Measurements from ENCODE around the gene RBBP5. TPM values are rescaled to one million over a fixed set of nuclear protein-coding genes. Genes with fewer than 3 reads are reported as not detected.

RBBP5 gene
- total RNA-seq, 1 experiment from 2014 or later = 33.5 TPM

DNA sequence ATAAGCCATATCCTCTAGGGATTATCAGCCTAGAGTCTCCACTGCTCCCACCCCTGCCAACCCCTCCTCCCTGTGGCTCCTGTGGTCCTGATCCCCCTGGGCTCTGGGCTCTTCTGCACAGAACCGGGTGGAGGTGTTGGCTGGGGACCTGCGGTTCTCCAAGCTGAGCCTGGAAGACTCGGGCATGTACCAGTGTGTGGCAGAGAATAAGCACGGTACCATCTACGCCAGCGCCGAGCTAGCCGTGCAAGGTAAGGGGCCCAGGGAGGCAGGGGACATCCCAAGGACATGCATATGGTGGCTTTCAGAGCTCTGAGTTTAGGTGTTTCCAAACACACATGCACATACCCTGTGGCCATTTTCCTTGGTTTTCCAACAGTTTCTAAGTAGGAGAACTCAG, 59.5 kb downstream of the RBBP5 start:
- no peak for DNase-seq (ENCODE audit: low spot score)
- in situ Hi-C loops (cut with HindIII; ENCODE audit: low sequenced_read_pairs) = no loop called here

DNA sequence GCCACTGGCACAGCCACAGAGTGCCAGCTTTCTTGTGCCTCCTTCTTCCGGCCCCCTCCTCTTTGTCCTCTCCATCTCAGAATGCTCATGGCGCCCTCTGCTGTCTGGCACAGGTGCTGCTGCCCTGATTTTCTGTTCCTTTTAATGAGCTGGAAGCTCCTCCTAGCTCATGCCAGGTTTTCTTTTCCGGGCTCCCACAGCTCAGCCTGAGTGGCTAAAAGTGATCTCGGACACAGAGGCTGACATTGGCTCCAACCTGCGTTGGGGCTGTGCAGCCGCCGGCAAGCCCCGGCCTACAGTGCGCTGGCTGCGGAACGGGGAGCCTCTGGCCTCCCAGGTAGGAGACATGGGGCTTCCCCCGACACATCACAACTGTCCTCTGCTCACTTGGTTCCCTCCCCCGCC, 60.1 kb downstream of the RBBP5 start:
- DNase-seq (ENCODE audit: low spot score) = peak; percentile 98
- in situ Hi-C loops (cut with HindIII; ENCODE audit: low sequenced_read_pairs) = no loop called here

DNA sequence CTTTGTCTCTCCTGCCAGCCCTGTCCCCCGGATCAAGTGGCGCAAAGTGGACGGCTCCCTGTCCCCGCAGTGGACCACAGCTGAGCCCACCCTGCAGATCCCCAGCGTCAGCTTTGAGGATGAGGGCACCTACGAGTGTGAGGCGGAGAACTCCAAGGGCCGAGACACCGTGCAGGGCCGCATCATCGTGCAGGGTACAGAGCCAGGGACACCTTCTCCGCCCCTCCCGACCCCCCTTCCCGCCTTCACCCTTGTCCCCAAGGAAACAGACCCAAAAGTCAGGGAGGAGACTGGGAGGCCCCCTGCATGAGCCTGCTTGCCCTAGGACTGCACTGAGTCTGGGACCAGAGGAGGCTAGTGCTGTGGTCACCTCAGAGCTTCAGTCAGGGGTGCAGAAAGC, 60.6 kb downstream of the RBBP5 start:
- in situ Hi-C loops (cut with HindIII; ENCODE audit: low sequenced_read_pairs) = no loop called here
- no peak for DNase-seq (ENCODE audit: low spot score)

DNA sequence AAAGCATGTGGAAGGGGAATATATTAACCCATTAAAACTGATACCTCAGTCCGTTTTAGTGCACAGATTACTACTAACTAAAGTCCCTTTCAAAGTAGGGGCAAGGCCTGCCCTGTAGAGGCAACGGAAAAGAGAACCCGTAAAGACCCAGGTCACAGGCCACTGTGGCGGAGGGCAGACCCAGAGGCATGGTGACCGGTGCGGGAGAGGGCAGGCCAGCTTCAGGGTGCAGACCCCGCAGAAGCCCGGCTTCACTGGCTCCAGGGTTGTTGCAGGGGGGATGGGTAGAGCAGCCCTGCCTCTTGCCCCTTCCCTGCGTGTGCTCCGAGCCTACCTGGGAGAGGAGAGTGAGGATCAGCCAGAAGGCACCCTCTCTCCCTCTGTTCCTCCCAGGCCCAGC, 61.0 kb downstream of the RBBP5 start:
- DNase-seq (ENCODE audit: low spot score) = no peak
- in situ Hi-C loops (cut with HindIII; ENCODE audit: low sequenced_read_pairs) = no loop called here

DNA sequence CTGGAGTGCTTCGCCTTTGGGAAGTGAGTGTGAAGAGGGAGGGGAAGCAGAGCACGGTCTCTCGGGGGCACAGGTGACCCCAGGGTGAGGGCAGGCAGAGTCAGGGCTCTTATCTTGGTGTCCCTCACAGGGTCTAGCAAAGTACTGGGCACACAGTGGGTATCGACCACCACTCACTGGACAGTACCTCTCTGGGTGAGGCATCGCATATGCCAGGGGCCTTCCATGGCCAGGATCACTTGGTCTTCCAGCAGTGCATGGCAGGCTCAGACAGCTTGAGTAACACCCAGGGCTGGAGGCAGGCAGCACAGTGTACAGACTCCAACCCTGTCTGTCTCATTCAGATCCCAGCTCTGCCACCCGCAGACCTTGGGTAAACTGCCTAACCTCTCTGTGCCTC, 62.1 kb downstream of the RBBP5 start:
- no peak for DNase-seq (ENCODE audit: low spot score)
- in situ Hi-C loops (cut with HindIII; ENCODE audit: low sequenced_read_pairs) = no loop called here

DNA sequence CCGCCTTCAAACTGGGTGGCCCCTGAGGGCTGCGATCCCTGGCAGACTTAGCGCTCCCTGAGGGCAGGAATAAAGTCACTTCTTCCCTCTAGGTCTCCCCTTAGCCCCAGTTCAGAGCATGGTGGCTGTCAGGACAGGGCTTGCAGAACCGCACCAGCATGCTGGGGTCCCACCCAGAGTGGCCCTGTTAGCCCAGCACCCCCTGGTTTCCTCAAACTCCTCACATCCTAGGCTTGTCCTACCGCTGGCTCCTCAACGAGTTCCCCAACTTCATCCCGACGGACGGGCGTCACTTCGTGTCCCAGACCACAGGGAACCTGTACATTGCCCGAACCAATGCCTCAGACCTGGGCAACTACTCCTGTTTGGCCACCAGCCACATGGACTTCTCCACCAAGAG, 62.9 kb downstream of the RBBP5 start:
- DNase-seq (ENCODE audit: low spot score) = no peak
- in situ Hi-C loops (cut with HindIII; ENCODE audit: low sequenced_read_pairs) = no loop called here

DNA sequence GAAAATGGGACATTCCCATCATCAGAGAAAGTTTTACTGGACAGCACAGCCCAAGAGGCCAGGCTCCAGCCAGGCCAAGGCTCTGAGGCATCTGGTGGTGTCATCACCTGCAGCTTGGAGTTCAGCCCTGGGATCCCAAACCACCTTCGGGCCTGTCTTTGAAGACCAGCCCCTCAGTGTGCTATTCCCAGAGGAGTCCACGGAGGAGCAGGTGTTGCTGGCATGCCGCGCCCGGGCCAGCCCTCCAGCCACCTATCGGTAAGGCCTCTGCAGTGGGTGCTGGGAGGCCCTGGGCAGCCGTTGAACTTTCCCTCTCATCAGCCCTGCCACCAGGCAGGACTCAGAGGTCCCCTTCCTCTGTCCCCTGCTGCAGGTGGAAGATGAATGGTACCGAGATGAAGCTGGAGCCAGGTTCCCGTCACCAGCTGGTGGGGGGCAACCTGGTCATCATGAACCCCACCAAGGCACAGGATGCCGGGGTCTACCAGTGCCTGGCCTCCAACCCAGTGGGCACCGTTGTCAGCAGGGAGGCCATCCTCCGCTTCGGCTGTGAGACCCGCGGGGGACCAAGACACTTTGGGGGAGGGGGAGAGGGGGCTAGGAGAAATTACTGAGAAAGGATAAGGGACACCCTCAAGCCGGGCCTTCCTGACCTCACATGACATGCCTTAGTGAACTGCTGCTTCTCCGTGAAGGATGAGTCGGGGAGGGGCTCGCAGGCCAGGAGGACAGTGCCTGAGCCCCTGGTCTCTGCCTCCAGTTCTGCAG, 63.8 kb downstream of the RBBP5 start:
- in situ Hi-C loops (cut with HindIII; ENCODE audit: low sequenced_read_pairs) = no loop called here
- no peak for DNase-seq (ENCODE audit: low spot score)

DNA sequence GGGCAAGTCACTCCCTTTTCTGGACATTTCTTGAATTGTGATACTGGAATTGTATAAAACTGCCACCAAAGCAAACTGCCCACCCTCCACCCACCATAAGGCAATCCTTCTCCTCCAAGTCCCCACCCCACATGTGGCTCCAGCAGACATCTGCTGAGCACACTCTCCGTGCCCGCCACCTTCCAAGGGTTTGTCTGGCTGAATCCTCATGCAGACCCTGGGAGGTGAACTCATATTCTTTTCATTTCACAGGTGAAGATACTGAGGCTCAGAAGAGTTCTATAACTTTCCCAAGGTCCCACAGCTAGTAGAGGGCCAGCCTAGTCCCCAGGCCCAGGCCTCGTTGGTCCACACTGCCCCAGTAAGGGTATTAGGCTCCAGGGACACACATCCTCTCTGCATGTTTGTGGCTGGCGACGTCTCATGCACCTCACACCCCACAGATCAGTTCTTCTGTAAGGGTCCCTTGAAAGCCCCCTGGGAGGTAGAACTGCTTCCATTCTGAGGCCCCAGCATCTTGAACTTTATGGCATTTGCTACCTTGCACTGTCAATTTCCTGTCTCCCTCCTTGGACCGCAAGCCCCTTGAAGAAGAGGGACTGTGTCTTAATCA, 64.7 kb downstream of the RBBP5 start:
- DNase-seq (ENCODE audit: low spot score) = no peak
- in situ Hi-C loops (cut with HindIII; ENCODE audit: low sequenced_read_pairs) = no loop called here

DNA sequence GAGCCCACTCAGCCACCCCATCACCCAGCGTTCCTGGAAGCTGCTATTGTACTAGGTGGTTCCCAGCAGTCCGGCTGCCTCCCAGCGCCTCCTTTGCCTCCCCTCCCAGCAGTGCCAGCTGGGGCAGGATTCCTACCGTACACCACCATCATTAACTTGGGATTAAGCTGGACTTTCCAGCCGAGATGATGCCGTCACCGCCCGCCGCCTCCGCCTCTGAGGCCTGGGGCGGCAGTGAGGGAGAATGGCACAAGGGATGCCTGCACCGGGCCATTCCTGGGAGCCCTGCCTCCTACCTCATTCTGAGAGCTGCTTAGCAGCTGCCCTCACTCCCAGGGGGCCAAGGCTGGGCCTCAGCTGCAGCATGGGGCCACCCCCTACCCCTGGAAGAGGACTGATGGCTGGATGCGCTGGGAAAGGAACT, 65.6 kb downstream of the RBBP5 start:
- in situ Hi-C loops (cut with HindIII; ENCODE audit: low sequenced_read_pairs) = no loop called here
- no peak for DNase-seq (ENCODE audit: low spot score)

DNA sequence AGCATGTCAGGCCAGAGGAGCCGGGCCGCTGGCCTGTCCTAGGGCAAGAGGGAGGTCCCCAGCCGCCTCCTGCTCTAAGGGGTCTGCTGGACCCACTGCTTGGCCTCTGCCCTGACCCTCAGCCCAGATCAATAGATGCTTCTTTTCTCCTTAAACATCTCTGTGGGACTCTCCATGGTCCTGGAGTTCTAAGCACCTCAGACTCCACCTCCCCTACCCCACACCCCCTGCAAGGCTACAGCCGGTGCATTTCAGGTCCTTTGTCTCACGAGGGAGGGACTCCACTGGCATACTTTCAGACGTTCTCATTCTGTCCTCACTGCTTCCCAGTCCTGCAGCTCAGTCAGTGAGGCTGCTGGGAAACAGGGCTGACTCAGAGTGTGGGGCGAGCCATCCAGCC, 67.8 kb downstream of the RBBP5 start:
- DNase-seq (ENCODE audit: low spot score) = no peak
- in situ Hi-C loops (cut with HindIII; ENCODE audit: low sequenced_read_pairs) = no loop called here

DNA sequence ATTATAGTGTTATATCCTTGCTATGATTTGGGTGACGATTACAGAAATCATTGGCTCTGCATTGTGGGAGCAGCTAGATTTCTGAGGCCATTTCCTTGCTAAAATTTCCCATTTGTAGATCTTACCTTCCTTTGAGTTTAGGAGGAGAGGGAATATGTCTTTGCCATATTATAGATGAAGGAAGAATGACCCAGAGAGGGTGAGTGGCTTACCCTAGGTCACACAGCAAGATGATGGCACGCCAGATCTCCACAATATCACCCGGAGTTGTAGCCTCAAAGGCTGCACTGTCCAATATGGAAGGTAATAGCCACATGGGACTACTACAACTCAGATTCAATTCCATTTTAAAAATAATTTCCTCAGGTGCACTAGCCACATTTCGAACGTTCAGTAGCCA, 68.5 kb downstream of the RBBP5 start:
- DNase-seq (ENCODE audit: low spot score) = no peak
- in situ Hi-C loops (cut with HindIII; ENCODE audit: low sequenced_read_pairs) = no loop called here

DNA sequence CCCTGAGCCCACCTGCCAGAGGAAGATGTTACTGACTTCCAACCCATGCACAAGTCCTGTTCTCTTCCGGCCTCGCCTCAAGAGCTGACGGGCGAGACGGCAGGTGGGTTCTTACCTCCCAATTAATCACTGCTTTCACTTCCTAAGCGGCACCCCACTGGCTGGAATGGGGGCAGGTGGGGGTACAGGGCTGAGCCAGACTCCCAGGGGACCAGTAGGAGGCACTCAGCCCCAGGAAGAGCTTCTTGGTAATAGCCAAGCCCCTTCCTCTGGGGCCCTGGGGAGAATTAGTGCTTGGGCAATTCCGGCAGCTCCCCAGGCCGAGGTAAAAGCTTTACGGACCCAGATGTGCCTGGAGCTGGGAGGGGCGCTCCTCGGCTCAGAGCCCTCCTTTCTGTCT, 69.1 kb downstream of the RBBP5 start:
- in situ Hi-C loops (cut with HindIII; ENCODE audit: low sequenced_read_pairs) = no loop called here
- no peak for DNase-seq (ENCODE audit: low spot score)

DNA sequence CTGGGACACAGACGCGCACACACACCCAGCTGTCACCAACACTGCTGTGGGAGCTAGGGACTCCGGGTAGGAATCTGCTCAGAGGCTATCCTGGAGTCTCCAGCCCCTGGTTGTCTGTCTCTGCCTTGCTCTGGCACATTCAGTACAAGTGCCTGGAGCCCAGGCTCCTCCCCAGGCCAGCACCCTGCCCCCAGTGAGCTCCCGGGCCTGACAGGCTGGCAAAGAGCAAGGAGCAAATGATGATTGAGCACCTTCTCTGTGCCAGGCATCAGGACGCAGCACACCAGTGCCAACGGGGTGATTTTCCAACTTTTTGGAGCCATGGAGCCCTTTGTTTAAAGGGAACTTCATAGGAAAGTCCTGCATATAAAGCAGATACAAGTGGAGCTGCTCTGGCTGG, 72.3 kb downstream of the RBBP5 start:
- in situ Hi-C loops (cut with HindIII; ENCODE audit: low sequenced_read_pairs) = no loop called here
- DNase-seq (ENCODE audit: low spot score) = no peak

DNA sequence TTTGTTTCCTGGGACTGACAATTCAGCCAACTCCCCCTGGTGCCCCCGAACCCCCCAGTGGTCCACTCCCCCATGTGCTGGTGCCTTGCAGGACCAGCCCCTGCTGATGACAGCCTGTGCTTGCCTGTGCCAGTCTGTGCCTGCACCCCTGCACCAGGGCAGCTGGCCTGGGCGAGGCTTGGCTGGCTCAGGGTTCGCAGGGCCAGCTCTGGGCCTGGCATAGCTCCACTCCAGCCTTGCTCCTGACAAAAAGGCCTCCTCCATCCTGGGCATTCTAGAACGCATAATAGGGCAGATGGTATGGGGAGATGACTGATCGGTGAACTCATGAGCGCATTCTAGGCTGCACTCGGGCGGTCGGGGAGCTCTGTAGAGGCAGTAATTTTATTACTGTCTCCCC, 73.4 kb downstream of the RBBP5 start:
- in situ Hi-C loops (cut with HindIII; ENCODE audit: low sequenced_read_pairs) = no loop called here
- DNase-seq (ENCODE audit: low spot score) = peak; percentile 93

DNA sequence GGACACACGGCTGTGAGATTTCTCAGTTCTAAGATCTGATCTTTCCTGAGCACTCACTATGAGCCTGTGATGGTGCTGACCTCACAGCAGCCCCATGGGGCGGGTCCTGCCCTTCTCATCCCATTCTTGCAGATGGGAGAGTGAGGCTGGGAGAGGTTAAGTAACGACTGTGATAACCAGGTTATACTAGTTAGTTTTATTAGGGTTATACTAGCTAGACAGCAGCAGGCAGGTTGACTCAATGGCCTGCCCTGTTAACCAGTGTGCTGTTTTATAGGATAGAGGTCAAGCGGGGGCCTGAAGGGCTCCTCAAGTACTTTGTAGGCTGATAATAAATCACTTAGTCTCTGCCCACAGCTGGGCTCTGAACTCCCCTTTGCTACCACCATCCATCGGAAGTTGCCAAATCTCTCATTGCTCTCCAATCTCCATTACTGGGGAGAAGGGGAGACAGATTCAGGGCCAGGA, 74.0 kb downstream of the RBBP5 start:
- in situ Hi-C loops (cut with HindIII; ENCODE audit: low sequenced_read_pairs) = no loop called here
- DNase-seq (ENCODE audit: low spot score) = no peak

DNA sequence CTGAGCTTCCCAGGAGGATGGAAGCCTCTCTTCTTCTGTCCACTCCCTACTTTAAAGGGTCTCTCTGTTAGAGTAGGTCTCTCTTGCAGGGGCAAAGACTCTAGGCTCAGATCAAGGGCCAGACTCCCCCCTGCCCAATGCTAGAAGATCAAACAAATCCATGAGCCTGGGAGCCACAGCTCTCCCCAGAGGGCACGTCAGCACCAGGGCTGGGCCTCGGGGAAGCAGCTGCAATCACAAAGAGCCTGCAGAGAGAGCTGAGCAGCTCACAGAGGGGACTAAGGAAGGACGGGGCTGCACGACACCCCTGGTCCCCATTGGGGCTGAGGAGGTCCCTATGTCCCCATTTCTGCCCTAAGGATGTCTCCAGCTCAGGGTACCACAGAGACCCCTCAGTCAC, 74.9 kb downstream of the RBBP5 start:
- no peak for DNase-seq (ENCODE audit: low spot score)
- in situ Hi-C loops (cut with HindIII; ENCODE audit: low sequenced_read_pairs) = no loop called here

DNA sequence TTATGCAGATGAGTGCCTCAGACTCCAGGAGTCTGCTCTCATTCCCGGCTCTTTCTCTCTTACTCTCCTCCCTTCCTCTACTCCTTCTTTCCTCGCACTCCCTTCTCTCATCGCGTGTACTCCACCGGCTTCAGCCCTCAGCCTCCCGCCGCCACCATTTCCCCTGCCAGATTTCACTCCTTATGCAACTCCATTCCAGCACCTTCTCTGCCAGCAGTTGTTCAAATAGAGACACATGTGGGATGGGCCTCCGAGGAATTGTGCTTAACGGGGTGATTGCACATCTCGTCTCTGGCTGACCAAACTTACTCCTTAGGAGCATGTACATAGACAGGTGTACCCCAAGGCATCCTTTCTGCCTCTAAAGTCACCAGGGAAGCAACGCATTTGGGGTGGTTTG, 76.6 kb downstream of the RBBP5 start:
- DNase-seq (ENCODE audit: low spot score) = peak; percentile 35
- in situ Hi-C loops (cut with HindIII; ENCODE audit: low sequenced_read_pairs) = no loop called here

DNA sequence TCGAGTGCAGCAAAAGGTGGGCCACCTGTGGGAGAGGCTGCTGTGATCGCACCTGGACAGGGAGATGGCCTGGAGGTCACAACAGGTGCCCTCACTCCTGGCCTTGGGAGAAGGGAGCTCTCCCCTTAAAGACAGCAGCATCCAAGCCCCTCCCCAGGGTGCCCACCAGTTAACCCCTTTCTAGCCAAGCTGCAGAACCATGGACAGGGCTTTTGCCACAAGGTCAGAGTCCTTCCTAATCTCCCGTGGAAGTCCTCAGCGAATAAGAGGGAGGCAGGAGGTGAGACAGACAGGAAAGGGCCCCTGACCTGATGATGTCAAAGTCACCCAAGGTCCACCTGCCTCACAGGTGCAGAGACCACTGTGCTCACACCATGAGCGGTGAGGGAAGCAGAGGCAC, 77.0 kb downstream of the RBBP5 start:
- DNase-seq (ENCODE audit: low spot score) = no peak
- in situ Hi-C loops (cut with HindIII; ENCODE audit: low sequenced_read_pairs) = no loop called here

DNA sequence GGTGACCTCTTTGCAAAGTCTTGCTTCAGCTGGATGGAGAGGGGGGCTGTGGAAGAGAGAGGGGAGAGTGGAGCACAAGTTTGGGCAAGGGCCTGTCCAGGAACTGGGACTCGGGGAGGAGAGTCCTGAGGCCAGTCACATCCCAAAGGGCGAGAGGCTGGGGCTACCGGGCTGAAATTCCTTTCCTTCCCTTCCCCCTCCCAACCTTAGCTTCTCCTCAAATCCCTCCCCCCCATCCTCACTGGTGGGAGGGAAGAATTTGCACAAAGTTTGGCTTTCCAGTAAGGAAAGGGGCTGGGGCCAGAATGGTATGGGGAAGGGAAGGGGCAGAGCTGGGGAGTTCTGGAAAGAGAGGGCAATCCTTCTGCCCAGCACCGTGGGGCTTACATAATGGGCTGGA, 77.9 kb downstream of the RBBP5 start:
- peak; percentile 37 for DNase-seq (ENCODE audit: low spot score)
- in situ Hi-C loops (cut with HindIII; ENCODE audit: low sequenced_read_pairs) = no loop called here

DNA sequence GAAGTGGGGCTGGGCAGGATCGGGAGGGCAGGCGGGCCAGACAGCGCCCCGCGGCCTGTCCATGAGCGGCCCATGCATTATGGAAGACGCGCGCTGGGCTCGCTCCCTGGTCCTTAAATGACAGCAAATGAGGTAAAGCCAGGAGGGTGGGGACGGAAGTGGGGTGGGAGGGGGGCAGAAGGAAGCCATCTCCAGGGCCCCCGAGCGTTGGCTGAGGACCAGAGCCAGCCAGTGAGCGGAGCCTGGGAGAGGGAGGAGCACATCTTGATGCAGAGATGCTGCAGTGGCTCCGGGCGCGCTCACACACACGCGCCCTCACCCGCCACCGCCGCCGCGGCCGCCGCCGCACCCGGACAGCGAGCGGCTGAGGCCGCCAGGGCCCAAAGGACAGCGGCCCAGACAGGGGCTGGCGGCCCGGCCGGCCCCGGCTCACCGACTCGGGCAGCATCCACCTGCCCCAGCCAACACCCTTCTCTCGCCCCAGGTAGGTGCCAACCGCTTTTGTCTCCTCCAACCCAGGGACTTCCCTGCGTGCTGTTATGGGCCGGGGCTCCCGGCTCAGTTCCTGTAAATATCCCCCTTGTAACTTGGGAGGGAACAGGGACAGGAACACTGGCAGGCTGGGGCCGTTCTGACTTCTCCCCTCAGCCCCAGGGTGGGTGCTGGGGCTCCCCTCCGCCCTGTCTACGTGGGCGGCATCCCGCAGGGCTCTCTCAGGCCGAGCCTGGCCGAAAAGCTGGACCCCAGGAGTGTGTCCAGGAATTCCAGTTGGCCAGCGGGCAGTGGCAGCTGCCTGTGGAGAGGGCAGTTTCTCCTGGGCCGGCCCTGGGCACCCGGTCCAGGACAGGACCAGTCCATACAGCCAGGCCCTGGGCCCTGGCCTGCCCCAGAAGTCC, 78.6 kb downstream of the RBBP5 start, which contains the start of gene CNTN2:
Gene CNTN2 (plus strand): TSS at position 302 of the 896 bp plus-strand sequence. CDS start 9,974 bp downstream, outside the sequence.
- DNase-seq (ENCODE audit: low spot score) = peak; percentile 84
- in situ Hi-C loops (cut with HindIII; ENCODE audit: low sequenced_read_pairs) = no loop called here

All from G401 (cell line).